Measurements from ENCODE around the gene CERS5. TPM values are rescaled to one million over a fixed set of nuclear protein-coding genes. Genes with fewer than 3 reads are reported as not detected.
A peak's percentile ranks its signal among the peaks of the same experiment; 100 is the strongest.

CERS5 gene
- total and polyA plus RNA-seq, 5 experiments from 2014 or later: 31.0 to 55.7 (median 45.0) TPM

- Mint-ChIP-seq H3K27ac (peak overlapping the region in 9 of 10 donors; percentile 0 to 67 (median 42)), H3K4me1 (peaks cover 3 to 13% (median 8%) of the 10 kb centered on the region in 4 donors), H3K4me3 (no peak overlapping the region), H3K36me3 (peaks cover 0 to 41% (median 11%) of the 10 kb centered on the region in 3 donors), H3K9me3 (no peaks in the 10 kb centered on the region), H3K27me3 (no peaks in the 10 kb centered on the region)
- DNase-seq (no peak), ATAC-seq (no peak)
- POLR2A ChIA-PET: no interaction called here
Measured at GRCh38 chr12:50185301-50185895, 18.2 kb upstream of the CERS5 start.

GRCh38 chr12:50184261-50184660, 17.1 kb upstream of the CERS5 start:
- ATAC-seq (no peak), DNase-seq (no peak)
- H3K27ac Mint-ChIP-seq: peak overlapping the region in 4 of 10 donors; percentile 22 to 78 (median 46)
- no peak overlapping the region for H3K4me3 Mint-ChIP-seq
- H3K9me3 Mint-ChIP-seq: no peaks in the 10 kb centered on the region
- H3K4me1 Mint-ChIP-seq: peaks cover 3 to 11% (median 6%) of the 10 kb centered on the region in 4 donors
- no peaks in the 10 kb centered on the region for H3K27me3 Mint-ChIP-seq
- peaks cover 0 to 44% (median 11%) of the 10 kb centered on the region in 3 donors for H3K36me3 Mint-ChIP-seq
- POLR2A ChIA-PET: interaction anchor here (0.8 kb wide), 1 partner anchor 69 kb away, joined by 6 read pairs; no protein-coding TSS in a partner anchor

- Mint-ChIP-seq H3K9me3 (no peaks in the 10 kb centered on the region), H3K27me3 (no peaks in the 10 kb centered on the region), H3K27ac (peak overlapping the region in 3 of 10 donors; percentile 17 to 76 (median 58)), H3K36me3 (peaks cover 0 to 47% (median 13%) of the 10 kb centered on the region in 3 donors), H3K4me3 (no peak overlapping the region), H3K4me1 (peaks cover 0 to 4% (median 0%) of the 10 kb centered on the region in 4 donors)
- POLR2A ChIA-PET: interaction anchor here (1.4 kb wide), 1 partner anchor 71 kb away, joined by 3 read pairs; no protein-coding TSS in a partner anchor
- ATAC-seq (no peak), DNase-seq (no peak)
Measured at GRCh38 chr12:50182461-50182860, 15.3 kb upstream of the CERS5 start.

GRCh38 chr12:50181691-50182090, 14.5 kb upstream of the CERS5 start:
- Mint-ChIP-seq H3K27ac (peak overlapping the region in 1 of 10 donors; percentile 24), H3K9me3 (no peaks in the 10 kb centered on the region), H3K4me3 (no peak overlapping the region), H3K36me3 (peaks cover 0 to 55% (median 13%) of the 10 kb centered on the region in 3 donors), H3K4me1 (peaks cover 0 to 4% (median 0%) of the 10 kb centered on the region in 4 donors), H3K27me3 (no peaks in the 10 kb centered on the region)
- POLR2A ChIA-PET: no interaction called here
- ATAC-seq: no peak
- DNase-seq: no peak

- no peak overlapping the region for H3K4me3 Mint-ChIP-seq
- POLR2A ChIA-PET: interaction anchor here (0.9 to 1.8 kb wide), 3 partner anchors 8 to 101 kb away, joined by 4 to 9 read pairs (median 8); partner anchors contain the start of genes CERS5 and SMARCD1
Measured at GRCh38 chr12:50175716-50176026, 8.5 kb upstream of the CERS5 start.

GRCh38 chr12:50174971-50175715, 8.0 kb upstream of the CERS5 start:
- Mint-ChIP-seq H3K27me3 (no peaks in the 10 kb centered on the region), H3K4me1 (no peaks in the 10 kb centered on the region), H3K9me3 (no peaks in the 10 kb centered on the region), H3K27ac (no peak overlapping the region), H3K36me3 (peaks cover 0 to 39% (median 4%) of the 10 kb centered on the region in 3 donors), H3K4me3 (no peak overlapping the region)
- peak in 5 of 10 donors; percentile 17 to 73 (median 69) for DNase-seq
- POLR2A ChIA-PET: interaction anchor here (0.6 to 1.8 kb wide), 4 partner anchors 49 to 101 kb away, joined by 3 to 9 read pairs (median 6); partner anchors contain the start of gene SMARCD1
- peak in 1 of 2 donors; percentile 66 for ATAC-seq

More at GRCh38 chr12:50175716-50176026, 8.5 kb upstream of the CERS5 start:
- no peak overlapping the region for H3K27ac Mint-ChIP-seq
- no peak for DNase-seq
- peaks cover 0 to 44% (median 4%) of the 10 kb centered on the region in 3 donors for H3K36me3 Mint-ChIP-seq
- H3K9me3 Mint-ChIP-seq: no peaks in the 10 kb centered on the region
- no peaks in the 10 kb centered on the region for H3K27me3 Mint-ChIP-seq
- ATAC-seq: no peak
- H3K4me1 Mint-ChIP-seq: no peaks in the 10 kb centered on the region

GRCh38 chr12:50166799-50167048, 445 bp downstream of the CERS5 start:
- POLR2A ChIA-PET: interaction anchor here (0.6 to 3.1 kb wide), 13 partner anchors 9 to 544 kb away, joined by 3 to 73 read pairs (median 4); partner anchors contain the start of genes COX14, GPD1, RACGAP1 and SMARCD1
- peak overlapping the region; percentile 88 to 97 (median 93) for H3K4me3 Mint-ChIP-seq
- peak in 2 of 10 donors; percentile 13 to 70 for DNase-seq
- no peaks in the 10 kb centered on the region for H3K36me3 Mint-ChIP-seq
- no peaks in the 10 kb centered on the region for H3K27me3 Mint-ChIP-seq
- H3K9me3 Mint-ChIP-seq: no peaks in the 10 kb centered on the region
- H3K27ac Mint-ChIP-seq: peak overlapping the region; percentile 83 to 98 (median 97)
- H3K4me1 Mint-ChIP-seq: peaks cover 8 to 41% (median 36%) of the 10 kb centered on the region in 4 donors
- ATAC-seq: no peak

GRCh38 chr12:50164963-50165362, 2.2 kb downstream of the CERS5 start:
- Mint-ChIP-seq H3K27ac (peak overlapping the region in 9 of 10 donors; percentile 7 to 80 (median 56)), H3K4me3 (peak overlapping the region; percentile 3 to 96 (median 59)), H3K9me3 (no peaks in the 10 kb centered on the region), H3K4me1 (peaks cover 8 to 54% (median 44%) of the 10 kb centered on the region in 4 donors), H3K36me3 (no peaks in the 10 kb centered on the region), H3K27me3 (no peaks in the 10 kb centered on the region)
- no peak for DNase-seq
- POLR2A ChIA-PET: interaction anchor here (0.6 to 1.7 kb wide), 2 partner anchors 8 to 35 kb away, joined by 5 to 6 read pairs; no protein-coding TSS in a partner anchor
- no peak for ATAC-seq

GRCh38 chr12:50162230-50162629, 4.9 kb downstream of the CERS5 start:
- POLR2A ChIA-PET: interaction anchor here (0.6 to 1.4 kb wide), 6 partner anchors 10 to 869 kb away, joined by 3 to 4 read pairs (median 3); no protein-coding TSS in a partner anchor
- H3K36me3 Mint-ChIP-seq: peaks cover 0 to 6% (median 2%) of the 10 kb centered on the region in 3 donors
- H3K27ac Mint-ChIP-seq: peak overlapping the region in 4 of 10 donors; percentile 13 to 84 (median 42)
- H3K27me3 Mint-ChIP-seq: no peaks in the 10 kb centered on the region
- no peaks in the 10 kb centered on the region for H3K9me3 Mint-ChIP-seq
- peaks cover 12 to 60% (median 52%) of the 10 kb centered on the region in 4 donors for H3K4me1 Mint-ChIP-seq
- H3K4me3 Mint-ChIP-seq: no peak overlapping the region
- no peak for DNase-seq
- no peak for ATAC-seq

- POLR2A ChIA-PET: interaction anchor here (0.6 kb wide), 1 partner anchor 1170 kb away, joined by 3 read pairs; no protein-coding TSS in a partner anchor
- no peak for DNase-seq
- Mint-ChIP-seq H3K4me1 (peaks cover 6 to 52% (median 46%) of the 10 kb centered on the region in 4 donors), H3K9me3 (no peaks in the 10 kb centered on the region), H3K27ac (peak overlapping the region in 4 of 10 donors; percentile 19 to 77 (median 46)), H3K27me3 (no peaks in the 10 kb centered on the region), H3K4me3 (no peak overlapping the region), H3K36me3 (peaks cover 0 to 6% (median 2%) of the 10 kb centered on the region in 3 donors)
- no peak for ATAC-seq
Measured at GRCh38 chr12:50160643-50161042, 6.5 kb downstream of the CERS5 start.

- Mint-ChIP-seq H3K9me3 (no peaks in the 10 kb centered on the region), H3K27ac (peak overlapping the region in 6 of 10 donors; percentile 18 to 87 (median 52)), H3K4me1 (peaks cover 3 to 32% (median 28%) of the 10 kb centered on the region in 4 donors), H3K36me3 (peaks cover 0 to 14% (median 2%) of the 10 kb centered on the region in 3 donors), H3K4me3 (no peak overlapping the region), H3K27me3 (no peaks in the 10 kb centered on the region)
- POLR2A ChIA-PET: interaction anchor here (1.1 kb wide), 1 partner anchor 8 kb away, joined by 6 read pairs; no protein-coding TSS in a partner anchor
- DNase-seq: no peak
- no peak for ATAC-seq
Measured at GRCh38 chr12:50157259-50157658, 9.9 kb downstream of the CERS5 start.

- Mint-ChIP-seq H3K4me3 (no peak overlapping the region), H3K36me3 (peaks cover 0 to 14% (median 2%) of the 10 kb centered on the region in 3 donors), H3K9me3 (no peaks in the 10 kb centered on the region), H3K4me1 (peaks cover 3 to 32% (median 30%) of the 10 kb centered on the region in 4 donors), H3K27me3 (no peaks in the 10 kb centered on the region), H3K27ac (peak overlapping the region in 1 of 10 donors; percentile 58)
- ATAC-seq (no peak), DNase-seq (no peak)
- POLR2A ChIA-PET: interaction anchor here (0.6 to 1.1 kb wide), 2 partner anchors 9 to 146 kb away, joined by 6 to 8 read pairs; no protein-coding TSS in a partner anchor
Measured at GRCh38 chr12:50156641-50157040, 10.5 kb downstream of the CERS5 start.
